HG03432 (cell line): ENCODE data around the gene PDXDC1.
"Not testable (repeated sequence)": the region's sequence is repeated elsewhere in the genome, so short reads cannot be mapped to it uniquely, and the experiment has no call there.

Experiments
- ATAC-seq: cut with Tn5 transposase; IDR thresholded peaks from one replicate; pipeline ENCODE4 v1.9.1; 2021; ENCODE audit warnings: mild to moderate bottlenecking, moderate library complexity; ENCODE audit not compliant: unreplicated experiment

The PDXDC1 gene, protein sequence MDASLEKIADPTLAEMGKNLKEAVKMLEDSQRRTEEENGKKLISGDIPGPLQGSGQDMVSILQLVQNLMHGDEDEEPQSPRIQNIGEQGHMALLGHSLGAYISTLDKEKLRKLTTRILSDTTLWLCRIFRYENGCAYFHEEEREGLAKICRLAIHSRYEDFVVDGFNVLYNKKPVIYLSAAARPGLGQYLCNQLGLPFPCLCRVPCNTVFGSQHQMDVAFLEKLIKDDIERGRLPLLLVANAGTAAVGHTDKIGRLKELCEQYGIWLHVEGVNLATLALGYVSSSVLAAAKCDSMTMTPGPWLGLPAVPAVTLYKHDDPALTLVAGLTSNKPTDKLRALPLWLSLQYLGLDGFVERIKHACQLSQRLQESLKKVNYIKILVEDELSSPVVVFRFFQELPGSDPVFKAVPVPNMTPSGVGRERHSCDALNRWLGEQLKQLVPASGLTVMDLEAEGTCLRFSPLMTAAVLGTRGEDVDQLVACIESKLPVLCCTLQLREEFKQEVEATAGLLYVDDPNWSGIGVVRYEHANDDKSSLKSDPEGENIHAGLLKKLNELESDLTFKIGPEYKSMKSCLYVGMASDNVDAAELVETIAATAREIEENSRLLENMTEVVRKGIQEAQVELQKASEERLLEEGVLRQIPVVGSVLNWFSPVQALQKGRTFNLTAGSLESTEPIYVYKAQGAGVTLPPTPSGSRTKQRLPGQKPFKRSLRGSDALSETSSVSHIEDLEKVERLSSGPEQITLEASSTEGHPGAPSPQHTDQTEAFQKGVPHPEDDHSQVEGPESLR

DNA sequence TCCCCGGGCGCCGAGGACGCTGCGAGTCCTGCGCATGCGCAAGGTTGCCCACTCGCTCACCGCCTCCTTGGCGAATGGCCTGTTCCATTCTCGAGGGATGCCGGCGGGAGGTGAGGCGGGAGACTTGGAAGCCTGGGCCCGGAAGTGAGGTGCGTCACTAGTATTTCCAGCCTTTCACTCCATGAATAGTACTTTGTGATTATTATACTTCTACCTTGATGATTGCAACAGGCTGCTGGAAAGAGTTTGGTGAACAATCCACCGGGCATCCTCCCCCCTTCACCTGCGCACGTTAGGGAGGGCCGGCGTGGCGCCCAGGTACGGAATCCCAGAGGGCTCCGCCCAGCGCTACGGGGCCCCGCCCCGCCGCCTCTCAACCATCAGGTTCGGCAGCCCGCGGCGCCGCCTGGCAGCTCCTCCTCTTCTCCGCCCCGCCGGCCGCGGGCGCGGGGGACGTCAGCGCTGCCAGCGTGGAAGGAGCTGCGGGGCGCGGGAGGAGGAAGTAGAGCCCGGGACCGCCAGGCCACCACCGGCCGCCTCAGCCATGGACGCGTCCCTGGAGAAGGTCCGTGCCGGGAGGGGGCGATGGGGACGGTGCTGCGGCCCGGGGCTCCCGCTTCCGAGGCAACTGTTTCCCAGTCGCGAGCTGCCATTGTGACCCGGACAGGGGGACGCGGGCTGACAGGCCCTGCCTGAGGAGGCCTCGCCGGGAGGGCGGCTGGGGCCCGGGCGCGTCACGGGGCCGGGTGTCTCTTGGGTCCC is at the start of gene PDXDC1:
Gene PDXDC1 (plus strand): TSS at position 371 of the 762 bp plus-strand sequence. CDS start 174 bp downstream, at position 545.
- ATAC-seq, result peak; percentile 93

DNA sequence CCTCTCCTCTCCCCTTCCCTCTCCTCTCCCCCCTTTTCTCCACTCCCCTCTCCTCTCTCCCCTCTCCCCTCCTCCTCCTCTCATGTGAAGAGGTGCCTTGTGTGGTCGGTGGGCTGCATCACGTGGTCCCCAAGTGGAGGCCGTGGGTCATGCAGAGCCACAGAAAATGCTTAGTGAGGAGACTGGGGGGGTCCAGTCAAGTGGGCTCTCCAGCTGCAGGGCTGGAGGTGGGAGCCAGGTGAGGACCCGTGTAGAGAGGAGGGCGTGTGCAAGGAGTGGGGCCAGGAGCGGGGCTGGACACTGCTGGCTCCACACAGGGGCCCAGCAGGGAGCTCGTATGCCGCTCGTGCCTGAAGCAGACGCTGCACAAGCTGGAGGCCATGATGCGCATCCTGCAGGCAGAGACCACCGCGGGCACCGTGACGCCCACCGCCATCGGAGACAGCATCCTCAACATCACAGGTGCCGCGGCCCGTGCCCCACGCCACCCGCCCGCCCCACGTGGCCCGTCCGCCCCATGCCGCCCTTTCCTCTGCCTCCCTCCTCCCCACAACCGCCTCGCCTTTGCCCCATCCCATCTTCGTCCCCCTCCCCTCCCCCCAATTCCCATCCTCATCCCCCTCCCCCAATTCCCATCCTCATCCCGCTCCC is 46.6 kb upstream of the PDXDC1 start:
- not testable (repeated sequence) for ATAC-seq

DNA sequence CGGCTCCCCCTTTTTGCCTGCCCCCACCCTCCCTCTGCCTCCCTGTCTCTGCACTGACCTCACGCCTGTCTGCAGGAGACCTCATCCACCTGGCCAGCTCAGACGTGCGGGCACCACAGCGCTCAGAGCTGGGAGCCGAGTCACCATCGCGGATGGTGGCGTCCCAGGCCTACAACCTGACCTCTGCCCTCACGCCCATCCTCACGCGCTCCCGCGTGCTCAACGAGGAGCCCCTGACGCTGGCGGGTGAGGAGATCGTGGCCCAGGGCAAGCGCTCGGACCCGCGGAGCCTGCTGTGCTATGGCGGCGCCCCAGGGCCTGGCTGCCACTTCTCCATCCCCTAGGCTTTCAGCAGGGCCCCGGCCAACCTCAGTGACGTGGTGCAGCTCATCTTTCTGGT is 45.6 kb upstream of the PDXDC1 start:
- not testable (repeated sequence) for ATAC-seq

DNA sequence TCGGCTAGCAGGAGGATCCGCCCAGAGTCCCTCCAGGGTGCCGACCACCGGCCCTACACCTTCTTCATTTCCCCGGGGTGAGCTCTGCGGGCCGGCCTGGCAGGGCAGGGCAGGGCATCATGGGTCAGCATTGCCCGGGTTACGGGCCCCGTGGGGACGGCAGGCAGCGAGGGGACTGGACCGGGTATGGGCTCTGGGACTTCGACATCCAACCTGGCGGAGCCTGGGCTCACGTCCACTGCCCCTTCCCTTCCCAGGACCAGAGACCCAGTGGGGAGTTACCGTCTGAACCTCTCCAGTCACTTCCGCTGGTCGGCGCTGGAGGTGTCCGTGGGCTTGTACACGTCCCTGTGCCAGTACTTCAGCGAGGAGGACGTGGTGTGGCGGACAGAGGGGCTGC is 44.6 kb upstream of the PDXDC1 start:
- ATAC-seq, result not testable (repeated sequence)

DNA sequence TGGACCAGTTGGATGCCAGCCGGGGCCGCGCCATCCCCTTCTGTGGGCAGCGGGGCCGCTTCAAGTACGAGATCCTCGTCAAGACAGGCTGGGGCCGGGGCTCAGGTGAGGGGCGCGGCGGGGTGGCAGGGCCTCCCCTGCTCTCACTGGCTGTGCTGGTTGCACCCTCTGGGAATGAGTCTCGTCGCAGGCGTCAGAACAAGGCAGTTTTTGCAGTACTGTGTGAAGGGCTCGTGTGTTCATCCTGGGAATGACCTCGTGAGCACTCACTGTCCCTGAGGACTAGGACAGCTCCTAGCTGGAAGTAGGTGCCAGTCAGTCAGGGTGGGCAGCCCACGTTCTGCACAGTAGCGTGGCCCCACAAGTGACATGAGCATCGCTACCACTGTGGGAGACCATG is 43.9 kb upstream of the PDXDC1 start:
- ATAC-seq, result not testable (repeated sequence)

DNA sequence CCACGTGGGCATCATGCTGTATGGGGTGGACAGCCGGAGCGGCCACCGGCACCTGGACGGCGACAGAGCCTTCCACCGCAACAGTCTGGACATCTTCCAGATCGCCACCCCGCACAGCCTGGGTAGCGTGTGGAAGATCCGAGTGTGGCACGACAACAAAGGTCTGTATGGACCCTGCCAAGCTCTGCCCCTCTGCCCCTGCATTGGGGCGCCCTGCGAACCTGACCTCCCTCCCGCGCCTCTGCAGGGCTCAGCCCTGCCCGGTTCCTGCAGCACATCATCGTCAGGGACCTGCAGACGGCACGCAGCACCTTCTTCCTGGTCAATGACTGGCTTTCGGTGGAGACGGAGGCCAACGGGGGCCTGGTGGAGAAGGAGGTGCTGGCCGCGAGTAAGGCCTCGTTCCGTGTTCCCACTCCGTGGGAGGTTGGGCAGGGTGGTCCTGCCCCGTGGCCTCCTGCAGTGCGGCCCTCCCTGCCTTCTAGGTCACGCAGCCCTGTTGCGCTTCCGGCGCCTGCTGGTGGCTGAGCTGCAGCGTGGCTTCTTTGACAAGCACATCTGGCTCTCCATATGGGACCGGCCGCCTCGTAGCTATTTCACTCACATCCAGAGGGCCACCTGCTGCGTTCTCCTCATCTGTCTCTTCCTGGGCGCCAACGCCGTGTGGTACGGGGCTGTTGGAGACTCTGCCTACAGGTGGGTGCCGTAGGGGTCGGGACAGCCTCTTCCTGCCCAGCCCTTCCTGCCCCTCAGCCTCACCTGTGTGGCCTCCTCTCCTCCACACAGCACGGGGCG is 42.0 kb upstream of the PDXDC1 start:
- not testable (repeated sequence) for ATAC-seq

DNA sequence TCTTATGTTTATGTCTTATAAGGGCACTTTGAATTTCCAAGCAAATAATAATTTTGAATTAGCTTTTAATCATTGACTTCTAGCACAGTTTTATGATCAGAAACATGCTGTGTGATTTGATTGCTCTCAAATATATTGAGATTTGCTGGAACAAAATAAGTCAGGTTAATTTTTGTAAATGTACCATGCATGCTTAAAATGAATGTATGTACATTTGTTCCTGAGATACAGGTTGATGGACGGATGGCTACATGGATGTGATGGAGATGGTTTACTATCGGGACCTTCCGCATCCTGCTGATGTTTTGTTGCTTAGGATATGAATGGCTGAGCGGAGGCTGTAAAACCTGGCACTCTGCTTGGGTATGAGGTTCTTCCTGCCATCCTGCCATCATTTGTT is 37.7 kb upstream of the PDXDC1 start, which contains the start of gene NPIPA1:
Gene NPIPA1 (plus strand): TSS at position 301 of the 400 bp plus-strand sequence. CDS start 0 bp downstream, at position 301.
- ATAC-seq, result not testable (repeated sequence)

DNA sequence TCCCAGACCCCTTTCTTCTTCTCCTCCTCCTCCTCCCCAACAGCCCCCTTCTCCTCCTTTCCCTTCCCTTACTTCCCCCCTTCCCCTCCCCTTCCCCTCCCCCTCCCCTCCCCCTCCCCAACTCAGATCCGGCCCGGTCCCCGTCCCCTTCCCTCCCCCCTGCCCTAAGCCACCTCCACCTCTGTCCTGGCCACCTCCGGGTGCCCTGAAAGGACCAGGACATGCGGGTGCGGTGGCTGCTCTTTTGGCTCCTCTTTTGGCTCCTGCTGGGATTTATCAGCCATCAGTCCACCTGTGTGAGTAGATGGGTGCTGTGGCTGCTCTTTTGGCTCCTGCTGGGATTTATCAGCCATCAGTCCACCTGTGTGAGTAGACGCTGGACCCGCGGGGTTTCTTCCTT is 36.8 kb upstream of the PDXDC1 start:
- not testable (repeated sequence) for ATAC-seq

DNA sequence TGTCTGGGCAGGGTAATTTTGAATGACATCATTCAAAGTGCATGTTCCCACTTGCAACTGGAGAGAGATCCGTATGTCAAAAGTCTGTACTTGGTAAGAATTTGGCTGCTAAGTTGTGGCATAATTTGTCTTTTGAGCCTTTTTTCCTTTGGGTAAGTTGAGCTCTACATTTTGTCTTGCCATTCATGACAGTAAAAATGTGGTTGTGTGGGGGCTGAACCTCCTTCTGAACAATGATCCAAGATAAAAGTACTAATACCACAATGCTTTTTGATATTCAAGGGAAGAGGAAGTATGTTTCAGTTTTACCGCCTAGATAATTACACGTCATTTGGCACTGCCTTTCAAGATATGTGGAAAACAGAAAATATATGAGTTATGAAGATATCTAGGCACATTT is 32.1 kb upstream of the PDXDC1 start:
- ATAC-seq, result not testable (repeated sequence)

DNA sequence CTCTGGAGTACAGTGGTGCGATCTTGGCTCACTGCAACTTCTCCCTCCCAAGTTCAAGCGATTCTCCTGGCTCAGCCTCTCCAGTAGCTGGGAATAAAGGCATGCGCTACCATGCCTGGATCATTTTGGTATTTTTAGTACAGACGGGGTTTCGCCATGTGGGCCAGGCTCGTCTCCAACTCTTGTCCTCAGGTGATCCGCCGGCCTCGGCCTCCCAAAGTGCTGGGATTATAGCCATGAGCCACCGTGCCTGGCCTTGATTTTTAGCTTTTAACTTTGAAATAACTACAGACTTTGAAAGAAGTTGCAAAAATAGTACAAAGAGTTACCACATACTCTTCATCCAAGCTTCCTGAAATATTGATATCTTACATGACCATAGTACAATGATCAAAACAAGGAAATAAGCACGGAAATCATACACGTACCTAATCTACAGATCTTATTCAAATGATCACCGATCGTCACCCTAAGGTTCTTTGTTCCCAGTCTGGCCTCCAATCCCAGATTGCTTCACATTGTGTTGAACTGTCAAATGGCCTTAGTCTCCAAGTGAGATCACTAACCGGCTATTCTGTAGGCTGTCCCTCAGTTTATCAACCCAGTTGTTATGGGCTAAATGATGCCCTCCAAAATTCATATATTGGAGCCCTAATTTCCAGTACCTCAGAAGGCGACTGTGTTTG is 19.1 kb upstream of the PDXDC1 start:
- ATAC-seq, result no peak

DNA sequence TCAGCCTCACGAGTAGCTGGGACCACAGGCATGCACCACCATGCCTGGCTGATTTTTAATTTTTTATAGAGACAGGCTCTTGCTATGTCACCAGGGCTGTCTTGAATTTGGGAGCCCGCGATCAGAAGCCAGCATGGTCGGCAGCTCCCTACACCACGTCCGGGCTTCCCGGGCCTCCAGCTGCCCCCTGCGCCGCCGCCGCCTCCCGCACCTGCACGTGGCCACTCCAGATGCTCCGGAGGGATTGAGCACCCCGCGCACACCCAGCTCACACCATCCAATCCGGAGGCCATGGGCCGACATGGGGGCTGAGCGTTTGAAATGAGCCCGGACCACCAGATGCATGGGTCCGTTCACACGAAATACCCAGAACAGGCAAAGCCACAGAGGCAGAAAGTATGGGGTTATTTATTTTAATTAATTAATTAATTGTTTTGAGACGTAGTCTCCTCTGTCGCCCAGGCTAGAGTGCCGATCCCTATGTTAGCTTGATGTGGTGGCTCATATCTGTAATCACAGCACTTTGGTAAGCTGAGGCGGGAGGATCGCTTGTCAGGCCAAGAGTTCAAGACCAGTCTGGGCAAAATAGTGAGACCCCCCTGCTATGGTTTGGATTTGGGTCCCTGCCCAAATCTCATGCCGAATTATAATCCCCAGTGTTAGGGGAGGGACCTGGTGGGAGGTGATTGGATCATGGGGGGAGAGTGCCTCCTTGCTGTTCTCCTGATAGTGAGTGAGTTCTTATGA is 17.1 kb upstream of the PDXDC1 start:
- no peak for ATAC-seq

DNA sequence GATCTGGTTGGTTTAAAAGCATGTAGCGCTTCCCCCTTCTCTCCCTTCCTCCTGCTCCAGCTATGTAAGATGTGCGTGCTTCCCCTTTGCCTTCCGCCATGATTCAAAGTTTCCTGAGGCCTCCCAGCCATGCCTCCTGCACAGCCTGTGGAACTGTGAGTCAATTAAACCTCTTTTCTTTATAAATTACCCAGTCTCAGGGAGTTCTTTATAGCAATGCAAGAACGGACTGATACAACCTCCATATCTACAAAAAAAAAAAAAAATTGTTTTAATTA is 16.6 kb upstream of the PDXDC1 start:
- ATAC-seq, result no peak

DNA sequence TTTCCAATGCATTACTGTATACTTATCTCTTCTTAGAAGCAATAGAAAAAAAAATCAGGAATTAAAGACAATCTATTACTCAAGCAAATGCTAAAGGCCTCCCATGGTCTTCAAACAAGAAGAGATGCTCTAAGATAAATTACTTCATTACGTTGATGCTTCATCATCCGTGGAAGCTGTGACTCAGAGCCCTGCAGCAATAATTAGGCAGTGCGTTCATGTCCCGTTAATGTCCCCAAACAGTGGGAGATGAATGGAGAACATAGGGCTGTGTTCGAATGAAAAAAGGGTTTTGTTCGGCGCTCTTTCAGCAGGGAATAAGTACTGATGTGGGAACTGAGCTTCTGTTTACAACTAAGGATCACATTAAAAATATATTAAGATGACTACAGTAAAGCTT is 15.9 kb upstream of the PDXDC1 start:
- no peak for ATAC-seq

DNA sequence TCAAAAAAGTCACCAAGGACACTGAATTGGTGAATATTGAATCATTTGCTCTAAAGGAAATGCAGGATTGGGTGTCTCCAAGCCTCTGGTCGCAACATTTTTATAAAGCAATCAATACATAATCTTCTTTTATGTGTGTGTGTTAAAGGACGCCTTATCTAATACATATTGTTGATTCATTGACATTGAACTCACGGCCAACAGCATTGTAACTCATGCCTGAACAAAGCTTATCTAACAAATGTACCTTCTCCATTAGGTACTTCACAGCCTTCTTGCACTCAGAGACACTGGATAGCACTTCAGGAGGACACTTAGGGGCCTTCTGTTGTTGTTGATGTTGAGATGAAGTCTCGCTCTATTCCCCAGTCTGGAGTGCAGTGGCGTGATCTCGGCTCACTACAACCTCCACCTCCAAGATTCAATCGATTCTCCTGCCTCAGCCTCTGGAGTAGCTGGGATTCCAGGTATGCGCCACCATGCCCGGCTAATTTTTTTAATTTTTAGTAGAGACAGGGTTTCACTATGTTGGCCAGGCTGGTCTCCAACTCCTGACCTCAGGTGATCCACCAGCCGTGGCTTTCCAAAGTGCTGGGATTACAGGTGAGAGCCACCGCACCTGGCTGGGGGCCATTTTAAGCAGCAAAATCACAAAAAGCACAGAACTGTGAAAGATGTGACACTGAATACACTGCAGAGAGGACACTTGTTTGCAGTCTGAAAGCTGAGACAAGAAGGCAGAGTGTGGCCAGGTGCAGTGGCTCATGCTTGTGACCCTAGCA is 13.2 kb upstream of the PDXDC1 start:
- no peak for ATAC-seq

DNA sequence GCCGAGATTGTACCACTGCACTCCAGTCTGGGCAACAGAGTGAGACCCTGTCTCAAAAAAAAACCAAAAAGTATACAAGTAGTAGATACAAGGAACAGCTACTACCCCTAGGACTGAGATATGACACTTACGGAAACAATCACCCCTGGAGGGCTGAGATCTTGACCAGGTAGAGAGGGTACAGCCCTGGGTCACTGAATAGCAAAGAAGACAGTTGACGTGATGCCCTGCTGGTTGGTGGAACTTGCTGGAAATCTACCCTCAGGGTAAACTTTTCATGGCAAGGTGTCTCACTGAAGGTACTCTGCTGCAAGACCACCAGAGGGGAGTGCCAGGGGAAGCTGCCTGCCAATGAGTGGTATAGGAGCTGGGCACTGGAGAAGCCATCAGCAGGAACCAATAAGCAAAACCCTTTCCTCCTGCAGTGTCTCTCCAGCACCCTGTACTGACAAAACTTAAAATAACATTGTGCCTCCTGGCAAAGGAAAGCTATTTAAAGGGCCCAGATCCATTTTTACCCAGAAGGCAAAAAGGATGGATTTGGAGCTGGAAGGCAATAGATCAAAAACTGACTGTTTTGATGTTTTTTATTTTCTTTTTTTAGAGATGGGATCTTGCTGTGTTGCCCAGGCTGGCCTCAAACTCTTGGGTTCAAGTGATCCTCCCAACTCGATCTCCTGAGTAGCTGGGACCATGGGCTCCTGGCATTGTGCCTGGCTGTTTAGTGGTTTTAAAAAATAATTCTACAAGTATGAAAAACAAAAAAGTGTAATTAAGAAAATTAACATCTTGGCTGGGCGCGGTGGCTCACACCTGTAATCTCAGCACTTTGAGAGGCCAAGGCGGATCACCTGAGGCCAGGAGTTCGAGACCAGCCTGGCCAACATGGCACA is 11.3 kb upstream of the PDXDC1 start:
- no peak for ATAC-seq

DNA sequence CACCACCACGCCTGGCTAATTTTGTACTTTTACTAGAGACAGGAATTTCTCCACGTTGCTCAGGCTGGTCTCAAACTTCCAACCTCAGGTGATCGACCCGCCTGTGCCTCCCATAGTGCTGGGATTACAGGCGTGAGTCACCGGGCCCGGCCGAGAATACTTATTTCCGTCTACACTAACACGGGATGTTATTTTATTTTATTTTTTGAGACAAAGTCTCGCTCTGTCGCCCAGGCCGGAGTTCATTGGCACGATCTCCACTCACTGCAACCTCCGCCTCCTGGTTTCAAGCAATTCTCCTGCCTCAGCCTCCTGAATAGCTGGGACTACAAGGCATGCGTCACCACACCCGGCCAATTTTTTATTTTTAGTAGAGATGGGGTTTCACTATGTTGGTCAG is 9.5 kb upstream of the PDXDC1 start:
- no peak for ATAC-seq

DNA sequence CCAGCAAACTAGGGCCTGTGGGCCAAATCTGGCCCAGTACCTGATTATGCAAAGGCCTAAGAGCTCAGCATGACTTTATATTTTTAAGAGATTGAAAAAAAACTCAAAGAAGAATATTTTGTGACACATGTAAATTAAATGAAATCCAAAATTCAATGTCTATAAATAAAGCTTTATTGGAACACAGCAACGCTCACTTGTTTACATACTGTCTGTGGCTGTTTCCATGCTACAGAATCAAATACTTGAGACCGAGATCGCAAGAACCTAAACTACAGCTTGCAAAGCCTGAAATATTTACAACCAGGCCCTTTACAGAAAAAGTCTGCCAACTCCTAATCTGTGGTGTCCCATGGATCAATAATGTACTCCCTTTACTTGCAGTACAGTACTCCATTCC is 5.0 kb upstream of the PDXDC1 start:
- not testable (repeated sequence) for ATAC-seq
